ENCODE results near the gene MCL1.

GRCh38 chr1:150561254-150561973, 18.0 kb downstream of the MCL1 start:
- TF ChIP-seq CTCF (IDR thresholded peaks at IDR 0.05), result no peak
- peak; percentile 96 to 97 (median 97) for TF ChIP-seq POLR2AphosphoS5 (IDR thresholded peaks at IDR 0.05)
- peak; percentile 78 to 94 for TF ChIP-seq POLR2A (IDR thresholded peaks at IDR 0.05)

Measured in sigmoid colon (tissue), 4 donors.